Right ventricle myocardium superior (tissue), 1 donor: ENCODE results near the gene CACNA2D1. TPM values are rescaled to one million over a fixed set of nuclear protein-coding genes. Genes with fewer than 3 reads are reported as not detected.

ENCODE experiments used
- ATAC-seq: fragments of 200-7000 bp; cut with Tn5 transposase; one replicate; pipeline ENCODE4 v1.9.1; 2020; ENCODE audit warnings: mild to moderate bottlenecking; ENCODE audit not compliant: poor library complexity
- DNase-seq: peaks from one replicate; pipeline ENCODE4 v3.0.0-alpha.2; 2020
- intact Hi-C: fragments of 100-400 bp; cut with DNase I; formaldehyde crosslinking; loops from one replicate; pipeline ENCODE4 v1.11.2; 2022
- total RNA-seq: library from RNA; stranded (reverse); fragmentation: NEBNext Ultra II Directional; extraction: Animal tissue kit (Norgen Biotek cat#: 25700); gene quantifications from one replicate; pipeline ENCODE4 v1.2.1, GENCODE V29; 2021
- donor health status: DM: no; HTN: yes; CAD: no; lungs with severe emphysema.

Gene CACNA2D1
- total RNA-seq, 1 donor from 2014 or later, result 38.5 TPM

DNA sequence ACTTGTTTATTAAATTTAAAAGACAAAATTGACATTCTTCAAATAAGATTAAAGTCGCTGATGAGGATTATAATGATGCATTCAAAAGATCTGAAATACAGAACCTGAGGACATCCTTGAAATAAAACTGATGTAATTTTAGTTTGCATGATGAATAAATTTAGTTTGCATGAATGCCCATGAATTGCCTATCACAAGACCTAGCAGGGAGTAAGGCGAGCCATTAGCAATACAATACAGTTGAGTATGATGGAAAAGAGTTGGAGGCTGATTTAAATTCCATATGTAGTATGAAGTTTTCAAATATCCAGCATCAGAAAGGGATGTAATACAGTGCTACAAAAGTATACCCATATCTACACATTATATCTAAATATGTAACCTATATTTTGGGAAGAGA is 321.3 kb downstream of the CACNA2D1 start:
- intact Hi-C loops, result no loop called here

GRCh38 chr7:82114237-82114636 is 329.3 kb downstream of the CACNA2D1 start:
- ATAC-seq (no peak), DNase-seq (no peak)
- intact Hi-C loops, result no loop called here

More for the DNA sequence above, 321.3 kb downstream of the CACNA2D1 start:
- no peak for DNase-seq
- ATAC-seq, result no peak

- DNase-seq (no peak), ATAC-seq (no peak)
- intact Hi-C loops, result no loop called here
These were observed 333.3 kb downstream of the CACNA2D1 start for GRCh38 chr7:82110146-82110840.

DNA sequence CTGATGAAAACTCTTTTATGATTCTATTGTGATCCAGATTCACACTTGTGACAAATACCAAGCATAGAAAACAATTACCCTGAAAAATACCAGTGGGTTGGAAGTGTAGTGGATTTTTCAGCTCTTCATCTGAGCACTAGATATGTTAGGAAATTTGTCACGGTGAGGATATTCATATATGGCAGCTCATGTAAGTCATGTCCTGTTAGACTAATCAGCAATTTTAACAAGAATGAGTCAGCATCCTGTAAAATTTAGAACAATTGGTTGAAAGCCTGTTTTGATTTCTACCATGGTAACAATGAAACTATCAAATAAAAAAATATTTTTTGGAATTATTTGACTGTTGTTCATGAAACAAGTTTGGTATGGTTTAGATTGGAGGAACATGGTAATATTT is 334.3 kb downstream of the CACNA2D1 start:
- DNase-seq (no peak), ATAC-seq (no peak)
- intact Hi-C loops, result no loop called here

- intact Hi-C loops, result no loop called here
- DNase-seq (no peak), ATAC-seq (no peak)
These were observed 337.4 kb downstream of the CACNA2D1 start for GRCh38 chr7:82106201-82106600.

- intact Hi-C loops, result no loop called here
- no peak for DNase-seq
- ATAC-seq, result no peak
These were observed 338.1 kb downstream of the CACNA2D1 start for GRCh38 chr7:82105463-82105862.

DNA sequence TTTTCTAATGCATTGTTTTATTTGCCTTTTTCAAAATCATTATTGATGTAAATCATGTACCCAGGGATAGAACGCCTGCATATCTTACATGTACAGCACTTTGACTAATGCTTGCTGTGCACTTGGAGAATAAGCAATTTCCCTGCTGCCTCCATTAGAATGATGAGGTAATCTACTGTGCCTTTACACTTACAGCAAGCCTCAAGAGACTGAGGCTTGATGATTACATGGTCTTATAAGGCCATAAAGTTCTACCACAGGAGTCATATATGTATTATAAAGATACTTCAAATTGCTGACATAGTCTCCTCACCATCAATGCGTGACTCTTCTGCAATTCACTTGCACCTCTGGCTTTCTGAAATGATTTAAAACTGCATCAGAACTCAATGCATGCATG is 345.2 kb downstream of the CACNA2D1 start:
- intact Hi-C loops, result no loop called here
- ATAC-seq (no peak), DNase-seq (no peak)

GRCh38 chr7:82091126-82091684 is 352.4 kb downstream of the CACNA2D1 start:
- no peak for DNase-seq
- intact Hi-C loops, result no loop called here
- ATAC-seq, result no peak

GRCh38 chr7:82087099-82087498 is 356.5 kb downstream of the CACNA2D1 start:
- ATAC-seq, result no peak
- intact Hi-C loops, result no loop called here

GRCh38 chr7:82085116-82085515 is 358.5 kb downstream of the CACNA2D1 start:
- no peak for DNase-seq
- intact Hi-C loops, result no loop called here
- ATAC-seq, result no peak

More at GRCh38 chr7:82087099-82087498, 356.5 kb downstream of the CACNA2D1 start:
- DNase-seq, result no peak

- intact Hi-C loops, result no loop called here
- ATAC-seq (no peak), DNase-seq (no peak)
These were observed 361.8 kb downstream of the CACNA2D1 start for GRCh38 chr7:82081644-82082224.

GRCh38 chr7:82080254-82080927 is 363.2 kb downstream of the CACNA2D1 start:
- no peak for ATAC-seq
- intact Hi-C loops, result no loop called here
- no peak for DNase-seq

- intact Hi-C loops, result no loop called here
- DNase-seq (no peak), ATAC-seq (no peak)
These were observed 364.1 kb downstream of the CACNA2D1 start for GRCh38 chr7:82079527-82079926.

- DNase-seq (no peak), ATAC-seq (no peak)
- intact Hi-C loops, result no loop called here
These were observed 364.8 kb downstream of the CACNA2D1 start for GRCh38 chr7:82078807-82079206.

DNA sequence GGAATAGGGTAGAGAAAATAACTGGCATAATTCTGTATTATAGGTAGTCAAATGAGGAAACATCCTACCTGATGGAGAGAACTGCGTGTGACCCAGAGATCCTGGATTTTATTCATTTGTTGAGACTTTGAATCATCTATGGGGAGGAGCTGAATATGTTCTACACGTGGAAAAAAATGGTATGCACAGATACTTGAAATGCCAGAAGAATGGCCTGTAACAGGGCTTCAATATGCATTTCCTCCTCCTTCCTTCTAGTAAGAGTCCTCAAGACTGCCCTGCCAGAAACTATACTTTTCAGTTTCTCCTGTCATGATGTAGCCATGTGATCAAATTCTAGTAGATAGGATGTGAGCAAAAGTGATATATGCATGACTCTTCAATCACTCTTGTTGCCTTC is 372.1 kb downstream of the CACNA2D1 start:
- no peak for ATAC-seq
- DNase-seq, result no peak
- intact Hi-C loops, result no loop called here

DNA sequence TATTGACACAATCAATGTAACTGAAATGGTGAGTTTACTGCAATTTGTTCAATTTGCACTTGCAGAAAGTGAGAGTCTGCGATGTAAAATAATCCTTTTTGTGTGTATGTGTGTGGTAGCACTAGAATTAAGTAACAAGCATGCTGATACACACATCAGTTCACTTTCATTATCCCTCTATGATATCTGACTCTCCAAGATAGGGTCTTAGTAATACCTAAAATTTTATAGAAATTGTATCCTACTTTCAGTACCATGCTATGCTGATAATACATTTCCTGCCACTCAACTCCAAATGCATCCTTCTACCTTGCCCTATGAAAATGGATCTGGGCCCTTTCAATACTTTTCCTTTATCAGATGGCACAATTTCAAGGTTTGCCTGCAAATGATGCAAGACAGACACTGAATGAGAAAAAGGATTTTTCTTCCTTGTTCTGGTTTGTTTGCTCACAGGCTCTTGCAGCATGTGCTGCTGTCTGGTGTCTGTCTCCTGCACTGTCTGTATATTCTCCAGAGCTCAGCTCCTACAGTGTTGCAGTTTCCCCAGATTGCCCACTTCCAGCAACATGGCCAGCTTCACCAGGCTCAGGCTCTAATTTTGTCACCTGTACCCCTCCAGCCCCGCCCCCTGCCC is 375.8 kb downstream of the CACNA2D1 start:
- DNase-seq (no peak), ATAC-seq (no peak)
- intact Hi-C loops, result no loop called here

DNA sequence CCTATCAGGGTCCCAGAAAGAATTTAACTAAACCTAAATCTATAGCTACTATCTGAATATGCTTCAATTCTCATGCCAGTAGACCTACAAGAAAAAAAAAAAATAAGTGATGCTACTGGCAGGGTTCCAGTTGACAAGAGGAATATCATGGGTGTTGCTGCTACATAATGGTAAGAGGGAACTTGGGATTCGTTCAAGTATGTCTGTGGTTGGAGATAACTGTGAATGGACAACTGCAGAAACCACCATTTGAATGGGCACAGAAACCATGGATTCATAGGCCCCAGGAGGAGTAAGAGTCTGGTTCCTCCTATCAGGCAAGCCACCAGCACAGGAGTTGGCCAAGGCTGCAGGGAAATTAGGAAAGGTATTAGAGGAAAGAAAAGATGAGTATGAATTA is 386.1 kb downstream of the CACNA2D1 start:
- no peak for ATAC-seq
- intact Hi-C loops, result no loop called here
- DNase-seq, result no peak

GRCh38 chr7:82056282-82056681 is 387.3 kb downstream of the CACNA2D1 start:
- intact Hi-C loops, result no loop called here
- DNase-seq, result no peak

GRCh38 chr7:82054544-82054943 is 389.0 kb downstream of the CACNA2D1 start:
- DNase-seq (no peak), ATAC-seq (no peak)
- intact Hi-C loops, result no loop called here

More at GRCh38 chr7:82056282-82056681, 387.3 kb downstream of the CACNA2D1 start:
- ATAC-seq, result no peak
